ENCODE results near the gene ACSF2.

Gene ACSF2

GRCh38 chr17:50423553-50424159, 2.4 kb upstream of the ACSF2 start:
- TF ChIP-seq FOXM1 (IDR thresholded peaks at IDR 0.05; ENCODE audit: borderline replicate concordance, low read depth) (no peak), NFIC (IDR thresholded peaks at IDR 0.05) (peak; percentile 52), TEAD4 (IDR thresholded peaks at IDR 0.05) (peak; percentile 93), MAX (IDR thresholded peaks at IDR 0.05) (peak; percentile 72), CREB1 (IDR thresholded peaks at IDR 0.05; ENCODE audit: low read depth) (no peak), USF1 (IDR thresholded peaks at IDR 0.05) (peak; percentile 85), EP300 (IDR thresholded peaks at IDR 0.05; ENCODE audit: borderline replicate concordance) (peak; percentile 66), TCF12 (IDR thresholded peaks at IDR 0.05; ENCODE audit: low read depth) (peak; percentile 79)

GRCh38 chr17:50424246-50424995, 1.6 kb upstream of the ACSF2 start:
- TF ChIP-seq USF1 (IDR thresholded peaks at IDR 0.05) (no peak), CEBPB (IDR thresholded peaks at IDR 0.05) (no peak), TCF12 (IDR thresholded peaks at IDR 0.05; ENCODE audit: low read depth) (no peak), NFIC (IDR thresholded peaks at IDR 0.05) (no peak), MAX (IDR thresholded peaks at IDR 0.05) (no peak), RAD21 (IDR thresholded peaks at IDR 0.05; ENCODE audit: low read depth) (no peak)

GRCh38 chr17:50424996-50425681, 879 bp upstream of the ACSF2 start:
- TF ChIP-seq ZBTB7A (IDR thresholded peaks at IDR 0.05; ENCODE audit: low read depth): no peak
- TF ChIP-seq TEAD4 (IDR thresholded peaks at IDR 0.05): no peak
- TF ChIP-seq NFIC (IDR thresholded peaks at IDR 0.05): no peak
- no peak for TF ChIP-seq MAX (IDR thresholded peaks at IDR 0.05)
- TF ChIP-seq CEBPB (IDR thresholded peaks at IDR 0.05): no peak
- TF ChIP-seq TAF1 (IDR thresholded peaks at IDR 0.05; ENCODE audit: low read depth): no peak
- TF ChIP-seq USF1 (IDR thresholded peaks at IDR 0.05): no peak
- TF ChIP-seq CREB1 (IDR thresholded peaks at IDR 0.05; ENCODE audit: low read depth): no peak
- TF ChIP-seq TCF12 (IDR thresholded peaks at IDR 0.05; ENCODE audit: low read depth): no peak
- TF ChIP-seq EGR1 (IDR thresholded peaks at IDR 0.05): no peak

- TF ChIP-seq EP300 (IDR thresholded peaks at IDR 0.05; ENCODE audit: borderline replicate concordance) (no peak), REST (IDR thresholded peaks at IDR 0.05; ENCODE audit: low read depth) (no peak), TAF1 (IDR thresholded peaks at IDR 0.05; ENCODE audit: low read depth) (no peak), ZBTB7A (IDR thresholded peaks at IDR 0.05; ENCODE audit: low read depth) (no peak), USF1 (IDR thresholded peaks at IDR 0.05) (no peak), FOXM1 (IDR thresholded peaks at IDR 0.05; ENCODE audit: borderline replicate concordance, low read depth) (no peak), EGR1 (IDR thresholded peaks at IDR 0.05) (no peak), CREB1 (IDR thresholded peaks at IDR 0.05; ENCODE audit: low read depth) (no peak)
These were observed 409 bp downstream of the ACSF2 start for GRCh38 chr17:50426472-50426782.

GRCh38 chr17:50426814-50427787, 1.1 kb downstream of the ACSF2 start:
- TF ChIP-seq CEBPB (IDR thresholded peaks at IDR 0.05): no peak

- no peak for TF ChIP-seq MAX (IDR thresholded peaks at IDR 0.05)
- no peak for TF ChIP-seq TEAD4 (IDR thresholded peaks at IDR 0.05)
- no peak for TF ChIP-seq USF1 (IDR thresholded peaks at IDR 0.05)
- TF ChIP-seq TCF12 (IDR thresholded peaks at IDR 0.05; ENCODE audit: low read depth): no peak
- no peak for TF ChIP-seq TAF1 (IDR thresholded peaks at IDR 0.05; ENCODE audit: low read depth)
- TF ChIP-seq FOXM1 (IDR thresholded peaks at IDR 0.05; ENCODE audit: borderline replicate concordance, low read depth): no peak
- no peak for TF ChIP-seq CREB1 (IDR thresholded peaks at IDR 0.05; ENCODE audit: low read depth)
- no peak for TF ChIP-seq NFIC (IDR thresholded peaks at IDR 0.05)
- no peak for TF ChIP-seq ZBTB7A (IDR thresholded peaks at IDR 0.05; ENCODE audit: low read depth)
- no peak for TF ChIP-seq YY1 (IDR thresholded peaks at IDR 0.05; ENCODE audit: low read depth)
- no peak for TF ChIP-seq EGR1 (IDR thresholded peaks at IDR 0.05)
- TF ChIP-seq EP300 (IDR thresholded peaks at IDR 0.05; ENCODE audit: borderline replicate concordance): no peak
- no peak for TF ChIP-seq RAD21 (IDR thresholded peaks at IDR 0.05; ENCODE audit: low read depth)
- no peak for TF ChIP-seq CEBPB (IDR thresholded peaks at IDR 0.05)
- TF ChIP-seq REST (IDR thresholded peaks at IDR 0.05; ENCODE audit: low read depth): no peak
These were observed 2.9 kb downstream of the ACSF2 start for GRCh38 chr17:50428831-50429424.
